NCI-H2171 treated with DMSO at 0.1 percent for 48 hours (cell line): ENCODE data around the gene SLC25A17.
"Not testable (repeated sequence)": the region's sequence is repeated elsewhere in the genome, so short reads cannot be mapped to it uniquely, and the experiment has no call there.

Experiments
- DNase-seq: peaks from one replicate; lab custom pipeline; 2025; lab: John Stamatoyannopoulos, UW

The SLC25A17 gene

GRCh38 chr22:40720156-40720537 lies 99.0 kb downstream of the SLC25A17 start:
- DNase-seq, result not testable (repeated sequence)
